OCI-LY3 (cell line): ENCODE measurements around the gene SBK2.

Experiments used
- CTCF ChIP-seq: fragments of 200-600, 300-600 bp; sonication (generic); IDR thresholded peaks from 2 replicates; pipeline ENCODE4 v1.5.1; 2014; ENCODE audit warnings: antibody characterized with exemption, low read length, low read depth
- EZH2phosphoT487 ChIP-seq: fragments of 200-600 bp; shearing (Covaris generic); IDR thresholded peaks from 2 replicates; pipeline ENCODE4 v1.6.1; 2018; ENCODE audit warnings: antibody characterized with exemption, mixed run types, low read depth

- TF ChIP-seq CTCF (no peak), EZH2phosphoT487 (no peak)
Observed at GRCh38 chr19:55550321-55550650, 13.4 kb upstream of the SBK2 start.
